ENCODE measurements around the gene SLC35B3.

The SLC35B3 gene

GRCh38 chr6:8392569-8392968 lies 42.8 kb downstream of the SLC35B3 start:
- TF ChIP-seq, protein P1, sequence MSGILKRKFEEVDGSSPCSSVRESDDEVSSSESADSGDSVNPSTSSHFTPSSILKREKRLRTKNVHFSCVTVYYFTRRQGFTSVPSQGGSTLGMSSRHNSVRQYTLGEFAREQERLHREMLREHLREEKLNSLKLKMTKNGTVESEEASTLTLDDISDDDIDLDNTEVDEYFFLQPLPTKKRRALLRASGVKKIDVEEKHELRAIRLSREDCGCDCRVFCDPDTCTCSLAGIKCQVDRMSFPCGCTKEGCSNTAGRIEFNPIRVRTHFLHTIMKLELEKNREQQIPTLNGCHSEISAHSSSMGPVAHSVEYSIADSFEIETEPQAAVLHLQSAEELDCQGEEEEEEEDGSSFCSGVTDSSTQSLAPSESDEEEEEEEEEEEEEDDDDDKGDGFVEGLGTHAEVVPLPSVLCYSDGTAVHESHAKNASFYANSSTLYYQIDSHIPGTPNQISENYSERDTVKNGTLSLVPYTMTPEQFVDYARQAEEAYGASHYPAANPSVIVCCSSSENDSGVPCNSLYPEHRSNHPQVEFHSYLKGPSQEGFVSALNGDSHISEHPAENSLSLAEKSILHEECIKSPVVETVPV (CRISPR knock-in tag; IDR thresholded peaks at IDR 0.05): no peak
- TF ChIP-seq RARB (CRISPR knock-in tag; IDR thresholded peaks at IDR 0.05) (no peak), ESRRG (CRISPR knock-in tag; IDR thresholded peaks at IDR 0.05) (no peak), ZFP3 (CRISPR knock-in tag; IDR thresholded peaks at IDR 0.05) (no peak), CREB5 (CRISPR knock-in tag; IDR thresholded peaks at IDR 0.05; ENCODE audit: low read depth) (no peak), PPARA (CRISPR knock-in tag; IDR thresholded peaks at IDR 0.05; ENCODE audit: borderline replicate concordance) (no peak), CSDC2 (CRISPR knock-in tag; IDR thresholded peaks at IDR 0.05) (no peak), POU6F1 (CRISPR knock-in tag; IDR thresholded peaks at IDR 0.05; ENCODE audit: borderline replicate concordance, low read depth) (no peak), ZNF565 (CRISPR knock-in tag; conservative IDR thresholded peaks at IDR 0.05; ENCODE audit: low read depth) (no peak), SNAI2 (CRISPR knock-in tag; IDR thresholded peaks at IDR 0.05) (no peak), ZC3H10 (CRISPR knock-in tag; IDR thresholded peaks at IDR 0.05) (no peak)
- TF ChIP-seq, protein P2, sequence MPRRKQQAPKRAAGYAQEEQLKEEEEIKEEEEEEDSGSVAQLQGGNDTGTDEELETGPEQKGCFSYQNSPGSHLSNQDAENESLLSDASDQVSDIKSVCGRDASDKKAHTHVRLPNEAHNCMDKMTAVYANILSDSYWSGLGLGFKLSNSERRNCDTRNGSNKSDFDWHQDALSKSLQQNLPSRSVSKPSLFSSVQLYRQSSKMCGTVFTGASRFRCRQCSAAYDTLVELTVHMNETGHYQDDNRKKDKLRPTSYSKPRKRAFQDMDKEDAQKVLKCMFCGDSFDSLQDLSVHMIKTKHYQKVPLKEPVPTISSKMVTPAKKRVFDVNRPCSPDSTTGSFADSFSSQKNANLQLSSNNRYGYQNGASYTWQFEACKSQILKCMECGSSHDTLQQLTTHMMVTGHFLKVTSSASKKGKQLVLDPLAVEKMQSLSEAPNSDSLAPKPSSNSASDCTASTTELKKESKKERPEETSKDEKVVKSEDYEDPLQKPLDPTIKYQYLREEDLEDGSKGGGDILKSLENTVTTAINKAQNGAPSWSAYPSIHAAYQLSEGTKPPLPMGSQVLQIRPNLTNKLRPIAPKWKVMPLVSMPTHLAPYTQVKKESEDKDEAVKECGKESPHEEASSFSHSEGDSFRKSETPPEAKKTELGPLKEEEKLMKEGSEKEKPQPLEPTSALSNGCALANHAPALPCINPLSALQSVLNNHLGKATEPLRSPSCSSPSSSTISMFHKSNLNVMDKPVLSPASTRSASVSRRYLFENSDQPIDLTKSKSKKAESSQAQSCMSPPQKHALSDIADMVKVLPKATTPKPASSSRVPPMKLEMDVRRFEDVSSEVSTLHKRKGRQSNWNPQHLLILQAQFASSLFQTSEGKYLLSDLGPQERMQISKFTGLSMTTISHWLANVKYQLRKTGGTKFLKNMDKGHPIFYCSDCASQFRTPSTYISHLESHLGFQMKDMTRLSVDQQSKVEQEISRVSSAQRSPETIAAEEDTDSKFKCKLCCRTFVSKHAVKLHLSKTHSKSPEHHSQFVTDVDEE (CRISPR knock-in tag; IDR thresholded peaks at IDR 0.05): no peak
- no peak for ATAC-seq

- TF ChIP-seq ZNF70 (CRISPR knock-in tag; IDR thresholded peaks at IDR 0.05): no peak
- no peak for TF ChIP-seq RARB (CRISPR knock-in tag; IDR thresholded peaks at IDR 0.05)
- TF ChIP-seq ISL1 (CRISPR knock-in tag; IDR thresholded peaks at IDR 0.05): peak; percentile 78
- TF ChIP-seq CREB5 (CRISPR knock-in tag; IDR thresholded peaks at IDR 0.05; ENCODE audit: low read depth): peak; percentile 44; the same call in 1 of the 2 replicates
- peak; percentile 90 for TF ChIP-seq TCF4 (CRISPR knock-in tag; IDR thresholded peaks at IDR 0.05; ENCODE audit: borderline replicate concordance)
- peak; percentile 79; the same call in 1 of the 2 replicates for TF ChIP-seq SNAI2 (CRISPR knock-in tag; IDR thresholded peaks at IDR 0.05)
- TF ChIP-seq, protein P2 (CRISPR knock-in tag; IDR thresholded peaks at IDR 0.05): peak; percentile 84
- TF ChIP-seq ESRRG (CRISPR knock-in tag; IDR thresholded peaks at IDR 0.05): no peak
- no peak for TF ChIP-seq OSR1 (CRISPR knock-in tag; IDR thresholded peaks at IDR 0.05)
- no peak for ATAC-seq
Observed at GRCh38 chr6:8391934-8392333, 43.4 kb downstream of the SLC35B3 start.

GRCh38 chr6:8389036-8389818 lies 46.1 kb downstream of the SLC35B3 start:
- no peak for ATAC-seq
- no peak for TF ChIP-seq OSR1 (CRISPR knock-in tag; IDR thresholded peaks at IDR 0.05)
- TF ChIP-seq CSDC2 (CRISPR knock-in tag; IDR thresholded peaks at IDR 0.05): no peak
- TF ChIP-seq ZNF8 (CRISPR knock-in tag; IDR thresholded peaks at IDR 0.05): no peak
- TF ChIP-seq BACH2 (CRISPR knock-in tag; IDR thresholded peaks at IDR 0.05; ENCODE audit: borderline replicate concordance): no peak
- TF ChIP-seq TOX (CRISPR knock-in tag; IDR thresholded peaks at IDR 0.05; ENCODE audit: borderline replicate concordance): no peak
- TF ChIP-seq ZNF565 (CRISPR knock-in tag; conservative IDR thresholded peaks at IDR 0.05; ENCODE audit: low read depth): no peak
- no peak for TF ChIP-seq ZFP3 (CRISPR knock-in tag; IDR thresholded peaks at IDR 0.05)
- no peak for TF ChIP-seq RARB (CRISPR knock-in tag; IDR thresholded peaks at IDR 0.05)
- no peak for TF ChIP-seq ZC3H10 (CRISPR knock-in tag; IDR thresholded peaks at IDR 0.05)
- no peak for TF ChIP-seq SNAI2 (CRISPR knock-in tag; IDR thresholded peaks at IDR 0.05)
- TF ChIP-seq CREB5 (CRISPR knock-in tag; IDR thresholded peaks at IDR 0.05; ENCODE audit: low read depth): no peak
- TF ChIP-seq PPARA (CRISPR knock-in tag; IDR thresholded peaks at IDR 0.05; ENCODE audit: borderline replicate concordance): no peak
- no peak for TF ChIP-seq ZFP30 (CRISPR knock-in tag; IDR thresholded peaks at IDR 0.05)
- TF ChIP-seq, protein P1 (CRISPR knock-in tag; IDR thresholded peaks at IDR 0.05): no peak
- no peak for TF ChIP-seq ESRRG (CRISPR knock-in tag; IDR thresholded peaks at IDR 0.05)
- no peak for TF ChIP-seq ZNF70 (CRISPR knock-in tag; IDR thresholded peaks at IDR 0.05)
- no peak for TF ChIP-seq TCF4 (CRISPR knock-in tag; IDR thresholded peaks at IDR 0.05; ENCODE audit: borderline replicate concordance)
